ENCODE results near the gene ZNRD2. TPM values are rescaled to one million over a fixed set of nuclear protein-coding genes. Genes with fewer than 3 reads are reported as not detected.
A peak's percentile ranks its signal among the peaks of the same experiment; 100 is the strongest.

Gene ZNRD2
- total RNA-seq, 1 experiment from 2014 or later, result 70.9 TPM

GRCh38 chr11:65524741-65525545 lies 45.3 kb upstream of the ZNRD2 start, which contains the start of gene SCYL1 (continued):
- TF ChIP-seq AFF4 (CRISPR knock-in tag; IDR thresholded peaks at IDR 0.05; ENCODE audit: borderline replicate concordance) (no peak), ZNF232 (CRISPR knock-in tag; IDR thresholded peaks at IDR 0.05) (no peak), JUN (CRISPR knock-in tag; IDR thresholded peaks at IDR 0.05) (no peak), STAT6 (CRISPR knock-in tag; conservative IDR thresholded peaks at IDR 0.05; ENCODE audit: low read depth) (no peak), IRF2 (CRISPR knock-in tag; IDR thresholded peaks at IDR 0.05; ENCODE audit: borderline replicate concordance, low read depth) (no peak), FOXK1 (CRISPR knock-in tag; IDR thresholded peaks at IDR 0.05) (no peak), ARID4B (CRISPR knock-in tag; IDR thresholded peaks at IDR 0.05; ENCODE audit: borderline replicate concordance) (peak; percentile 63; the same call in 1 of the 2 replicates), PREB (CRISPR knock-in tag; IDR thresholded peaks at IDR 0.05; ENCODE audit: borderline replicate concordance) (no peak), FOXJ3 (CRISPR knock-in tag; IDR thresholded peaks at IDR 0.05; ENCODE audit: borderline replicate concordance) (no peak), ZNF512 (CRISPR knock-in tag; IDR thresholded peaks at IDR 0.05; ENCODE audit: borderline replicate concordance) (no peak)
